K562 (cell line): ENCODE results near the gene LY6G5B. TPM values are rescaled to one million over a fixed set of nuclear protein-coding genes. Genes with fewer than 3 reads are reported as not detected.
A peak's percentile ranks its signal among the peaks of the same experiment; 100 is the strongest.

Experiments used
- ARID4B ChIP-seq: sonication (generic); formaldehyde crosslinking; IDR thresholded peaks from 2 replicates; pipeline ENCODE4 v1.8.0; 2022; ENCODE audit warnings: mild to moderate bottlenecking, missing genetic modification reagents
- DNMT1 ChIP-seq: fragments of 450-650 bp; IDR thresholded peaks from 2 replicates; pipeline ENCODE4 v1.6.1; 2016; ENCODE audit warnings: antibody characterized with exemption, mild to moderate bottlenecking
- E4F1 ChIP-seq: fragments of 250-450 bp; sonication (Bioruptor Pico); IDR thresholded peaks from 2 replicates; pipeline ENCODE4 v1.5.0; 2021; ENCODE audit warnings: mild to moderate bottlenecking, borderline replicate concordance
- FOXA1 ChIP-seq: fragments of 450-650 bp; IDR thresholded peaks from 2 replicates; pipeline ENCODE4 v1.6.1; 2016; ENCODE audit warnings: mild to moderate bottlenecking, borderline replicate concordance
- HNRNPLL ChIP-seq: fragments of 200-400 bp; formaldehyde crosslinking; IDR thresholded peaks from 2 replicates; pipeline ENCODE4 v1.6.1; 2017; ENCODE audit warnings: low read length, low read depth, mild to moderate bottlenecking; ENCODE audit not compliant: poor library complexity, severe bottlenecking
- KAT2B ChIP-seq: IDR thresholded peaks from one replicate; pipeline ENCODE4 v1.6.1; 2012; ENCODE audit warnings: low read depth, mild to moderate bottlenecking, control low read depth, inconsistent platforms, low read length, moderate library complexity
- MAZ ChIP-seq, 2 experiments: fragments of 450-650 bp in 1 of 2; sonication (generic) in 1 of 2; formaldehyde crosslinking; IDR thresholded peaks in 1 of 2; conservative IDR thresholded peaks in 1 of 2; 2 replicates each; pipeline versions ENCODE4 v1.4.0 to v1.5.0; 2020; ENCODE audit warnings: mild to moderate bottlenecking in 1 of 2, missing genetic modification reagents in 1 of 2
- MNT ChIP-seq, 2 experiments: fragments of 450-650 bp; conservative IDR thresholded peaks; 2 replicates each; pipeline ENCODE4 v1.6.1; 2017; ENCODE audit warnings: mild to moderate bottlenecking in 2 of 2, moderate library complexity in 2 of 2
- NFIC ChIP-seq: fragments of 450-650 bp; IDR thresholded peaks from 2 replicates; pipeline ENCODE4 v1.6.1; 2017; ENCODE audit warnings: mild to moderate bottlenecking, inconsistent platforms
- SRSF9 ChIP-seq: fragments of 200-400 bp; formaldehyde crosslinking; IDR thresholded peaks from 2 replicates; pipeline ENCODE4 v1.6.1; 2017; ENCODE audit warnings: low read depth, low read length, borderline replicate concordance
- TFAP4 ChIP-seq: sonication (generic); formaldehyde crosslinking; IDR thresholded peaks from 2 replicates; pipeline ENCODE4 v1.8.0; 2022; ENCODE audit warnings: missing genetic modification reagents, mild to moderate bottlenecking, moderate library complexity, borderline replicate concordance
- THAP7 ChIP-seq: fragments of 250-450 bp; sonication (Bioruptor Pico); IDR thresholded peaks from 2 replicates; pipeline ENCODE4 v1.5.0; 2021
- ZBTB7A ChIP-seq: IDR thresholded peaks from 2 replicates; pipeline ENCODE4 v1.6.1; 2011; ENCODE audit warnings: low read depth, mild to moderate bottlenecking, low read length, moderate library complexity, borderline replicate concordance; ENCODE audit not compliant: control insufficient read depth
- ZNF3 ChIP-seq: fragments of 250-450 bp; sonication (Bioruptor Pico); IDR thresholded peaks from 2 replicates; pipeline ENCODE4 v1.5.0; 2021; ENCODE audit warnings: mild to moderate bottlenecking, moderate library complexity
- ZSCAN32 ChIP-seq: fragments of 450-650 bp; formaldehyde crosslinking; IDR thresholded peaks from 2 replicates; pipeline ENCODE4 v1.4.0; 2020; ENCODE audit warnings: mild to moderate bottlenecking, moderate library complexity
- ZZZ3 ChIP-seq: fragments of 450-650 bp; IDR thresholded peaks from 2 replicates; pipeline ENCODE4 v1.6.1; 2016; ENCODE audit warnings: antibody characterized with exemption, mild to moderate bottlenecking, moderate library complexity
- polyA plus RNA-seq, 8 experiments: library from polyadenylated mRNA; depleted of rRNA in 4 of 8; stranded (reverse) in 5 of 8; unstranded in 3 of 8; fragments of >200 nt; fragmentation: Nextera tagmentation in 2 of 8; fragmentation: Illumina TruSeq in 1 of 8; extraction: Ambion mirVana in 2 of 8; extraction: Trizol in 1 of 8; gene quantifications; 2 replicates each; pipeline versions ENCODE4 v1.2.1 to v1.2.3, GENCODE V29; 2011 to 2014; ENCODE audit warnings: inconsistent platforms in 1 of 8, missing spikeins in 1 of 8
- total RNA-seq, 7 experiments: library from RNA; depleted of rRNA in 6 of 7; stranded (reverse); fragments of >200 nt in 6 of 7; fragmentation: Illumina TruSeq in 2 of 7; extraction: Trizol in 2 of 7; gene quantifications; 2 replicates each; pipeline versions ENCODE4 v1.2.1 to v1.2.3, GENCODE V29; 2011 to 2021; ENCODE audit warnings: low replicate concordance in 1 of 7

The LY6G5B gene
- total and polyA plus RNA-seq, 9 of the 15 experiments (the other 6 are each of a cell fraction or from before 2014, with no cell fraction given) = 6.0 to 27.0 (median 7.5) TPM

- TF ChIP-seq ZZZ3 (no peak), ZNF3 (CRISPR knock-in tag) (no peak), HNRNPLL (no peak), THAP7 (CRISPR knock-in tag) (no peak), ZSCAN32 (CRISPR knock-in tag) (no peak; the same call in 1 of the 2 replicates), FOXA1 (no peak), ZBTB7A (no peak), NFIC (no peak), ARID4B (CRISPR knock-in tag) (0 out of 2 replicates have a peak, but pooled peaks have one; percentile 16), E4F1 (CRISPR knock-in tag) (no peak), MNT (conservative IDR thresholded peaks at IDR 0.05) (no peak), TFAP4 (CRISPR knock-in tag) (no peak), SRSF9 (no peak), KAT2B (no peak), MAZ (CRISPR knock-in tag; conservative IDR thresholded peaks at IDR 0.05 in 1 of 2, IDR thresholded peaks at IDR 0.05 in 1 of 2) (no peak), DNMT1 (no peak)
Observed at GRCh38 chr6:31663126-31663960, 6.4 kb upstream of the LY6G5B start (continued).
